Stimulated activated CD4-positive, alpha-beta T cell treated with anti-CD3 and anti-CD28 coated beads, TNF-alpha, amount 100 ng/mL, for 4 hours (primary cell): ENCODE measurements around the gene DGKB.

Source experiments
- DNase-seq, 3 experiments: peaks; one replicate each; pipeline ENCODE4 v3.0.0-alpha.2; 2020; ENCODE audit warnings: low read depth in 3 of 3

DGKB gene

GRCh38 chr7:14124716-14125115 is 777.8 kb downstream of the DGKB start:
- no peak for DNase-seq

- no peak for DNase-seq
These were observed 778.6 kb downstream of the DGKB start for GRCh38 chr7:14123923-14124322.

GRCh38 chr7:14115701-14116100 is 786.9 kb downstream of the DGKB start:
- no peak for DNase-seq

- no peak for DNase-seq
These were observed 797.7 kb downstream of the DGKB start for GRCh38 chr7:14104861-14105260.

- no peak for DNase-seq
These were observed 806.4 kb downstream of the DGKB start for GRCh38 chr7:14096159-14096558.

GRCh38 chr7:14095233-14095950 is 807.2 kb downstream of the DGKB start:
- no peak for DNase-seq
